Activated naive CD8-positive, alpha-beta T cell treated with anti-CD3 and anti-CD28 coated beads, Interleukin-2, amount 10 ng/mL, durations not matched to agents 7 days and 5 days (primary cell): Measurements from ENCODE around the gene HOXC6. TPM values are rescaled to one million over a fixed set of nuclear protein-coding genes. Genes with fewer than 3 reads are reported as not detected.
A peak's percentile ranks its signal among the peaks of the same experiment; 100 is the strongest.

Source experiments
- ATAC-seq: fragments of 150-1000 bp; cut with Tn5 transposase; one replicate; pipeline ENCODE4 v1.10.0; 2021; ENCODE audit warnings: low read depth, moderate library complexity
- POLR2A ChIA-PET: fragments of 350-600 bp; sonication (Branson Sonifier 250); formaldehyde crosslinking; loops from one replicate; lab custom pipeline; 2021; ENCODE audit warnings: antibody characterized with exemption; lab: Charles Lee
- DNase-seq: peaks from one replicate; pipeline ENCODE4 v3.0.0; 2021
- H3K27ac Mint-ChIP-seq: one replicate; pipeline ENCODE4 v1.8.0; 2022; ENCODE audit warnings: mild to moderate bottlenecking, mixed read lengths
- H3K27me3 Mint-ChIP-seq: one replicate; pipeline ENCODE4 v1.8.0; 2022; ENCODE audit warnings: mild to moderate bottlenecking, moderate library complexity, mixed read lengths
- H3K36me3 Mint-ChIP-seq: one replicate; pipeline ENCODE4 v1.8.0; 2021; ENCODE audit warnings: mild to moderate bottlenecking, mixed read lengths
- H3K4me1 Mint-ChIP-seq: one replicate; pipeline ENCODE4 v1.8.0; 2021; ENCODE audit warnings: mixed read lengths
- H3K4me3 Mint-ChIP-seq: one replicate; pipeline ENCODE4 v1.8.0; 2022; ENCODE audit warnings: mild to moderate bottlenecking, moderate library complexity, mixed read lengths
- H3K9me3 Mint-ChIP-seq: one replicate; pipeline ENCODE4 v1.8.0; 2021; ENCODE audit warnings: mixed read lengths
- total RNA-seq, 2 experiments: library from RNA; stranded (reverse); gene quantifications; one replicate each; pipeline ENCODE4 v1.2.3, GENCODE V29; 2021

The HOXC6 gene
- total RNA-seq, 2 experiments from 2014 or later = not detected

- no peak overlapping the region for H3K4me3 Mint-ChIP-seq
- POLR2A ChIA-PET = no interaction called here
- H3K36me3 Mint-ChIP-seq = no peaks in the 10 kb centered on the region
- no peaks in the 10 kb centered on the region for H3K9me3 Mint-ChIP-seq
- peaks cover 96% of the 10 kb centered on the region for H3K27me3 Mint-ChIP-seq
- DNase-seq (no peak), ATAC-seq (no peak)
- no peak overlapping the region for H3K27ac Mint-ChIP-seq
- H3K4me1 Mint-ChIP-seq = peaks cover 13% of the 10 kb centered on the region
Measured at GRCh38 chr12:54010972-54011664, 17.1 kb upstream of the HOXC6 start.

GRCh38 chr12:54011665-54012532 is 16.3 kb upstream of the HOXC6 start:
- POLR2A ChIA-PET = no interaction called here
- no peak for DNase-seq
- Mint-ChIP-seq H3K27me3 (peaks cover 96% of the 10 kb centered on the region), H3K4me3 (no peak overlapping the region), H3K4me1 (peaks cover 8% of the 10 kb centered on the region), H3K9me3 (no peaks in the 10 kb centered on the region), H3K36me3 (no peaks in the 10 kb centered on the region), H3K27ac (no peak overlapping the region)
- no peak for ATAC-seq

- peaks cover 95% of the 10 kb centered on the region for H3K27me3 Mint-ChIP-seq
- no peaks in the 10 kb centered on the region for H3K9me3 Mint-ChIP-seq
- H3K4me3 Mint-ChIP-seq = no peak overlapping the region
- H3K36me3 Mint-ChIP-seq = no peaks in the 10 kb centered on the region
- peaks cover 15% of the 10 kb centered on the region for H3K4me1 Mint-ChIP-seq
- no peak for DNase-seq
- POLR2A ChIA-PET = no interaction called here
- ATAC-seq = no peak
- no peak overlapping the region for H3K27ac Mint-ChIP-seq
Measured at GRCh38 chr12:54012631-54013409, 15.4 kb upstream of the HOXC6 start.

GRCh38 chr12:54014377-54015017 is 13.7 kb upstream of the HOXC6 start:
- peak overlapping the region; percentile 35 for H3K4me3 Mint-ChIP-seq
- no peak for ATAC-seq

GRCh38 chr12:54015018-54015931 is 13.0 kb upstream of the HOXC6 start:
- H3K4me3 Mint-ChIP-seq = no peak overlapping the region
- H3K27ac Mint-ChIP-seq = no peak overlapping the region
- POLR2A ChIA-PET = no interaction called here
- DNase-seq (no peak), ATAC-seq (no peak)
- no peaks in the 10 kb centered on the region for H3K36me3 Mint-ChIP-seq
- peaks cover 82% of the 10 kb centered on the region for H3K27me3 Mint-ChIP-seq
- peaks cover 13% of the 10 kb centered on the region for H3K4me1 Mint-ChIP-seq
- no peaks in the 10 kb centered on the region for H3K9me3 Mint-ChIP-seq

More at GRCh38 chr12:54014377-54015017, 13.7 kb upstream of the HOXC6 start:
- H3K27me3 Mint-ChIP-seq = peaks cover 85% of the 10 kb centered on the region
- peaks cover 13% of the 10 kb centered on the region for H3K4me1 Mint-ChIP-seq
- no peaks in the 10 kb centered on the region for H3K9me3 Mint-ChIP-seq
- no peak for DNase-seq
- no peak overlapping the region for H3K27ac Mint-ChIP-seq
- H3K36me3 Mint-ChIP-seq = no peaks in the 10 kb centered on the region
- POLR2A ChIA-PET = no interaction called here

GRCh38 chr12:54016051-54016450 is 12.2 kb upstream of the HOXC6 start:
- ATAC-seq (no peak), DNase-seq (no peak)
- H3K9me3 Mint-ChIP-seq = no peaks in the 10 kb centered on the region
- H3K36me3 Mint-ChIP-seq = no peaks in the 10 kb centered on the region
- no peak overlapping the region for H3K27ac Mint-ChIP-seq
- H3K4me3 Mint-ChIP-seq = no peak overlapping the region
- H3K27me3 Mint-ChIP-seq = peaks cover 81% of the 10 kb centered on the region
- POLR2A ChIA-PET = interaction anchor here (1.0 kb wide), 1 partner anchor 10 kb away, joined by 3 read pairs; no protein-coding TSS in a partner anchor
- H3K4me1 Mint-ChIP-seq = peaks cover 12% of the 10 kb centered on the region

- Mint-ChIP-seq H3K9me3 (no peaks in the 10 kb centered on the region), H3K4me3 (no peak overlapping the region), H3K36me3 (no peaks in the 10 kb centered on the region), H3K27me3 (peaks cover 81% of the 10 kb centered on the region), H3K4me1 (peaks cover 12% of the 10 kb centered on the region), H3K27ac (no peak overlapping the region)
- no peak for DNase-seq
- no peak for ATAC-seq
- POLR2A ChIA-PET = interaction anchor here (1.0 kb wide), 1 partner anchor 10 kb away, joined by 3 read pairs; no protein-coding TSS in a partner anchor
Measured at GRCh38 chr12:54016478-54016964, 11.7 kb upstream of the HOXC6 start.

GRCh38 chr12:54017027-54017788 is 11.0 kb upstream of the HOXC6 start:
- Mint-ChIP-seq H3K36me3 (no peaks in the 10 kb centered on the region), H3K4me1 (peaks cover 12% of the 10 kb centered on the region), H3K9me3 (no peaks in the 10 kb centered on the region), H3K27me3 (peaks cover 81% of the 10 kb centered on the region), H3K4me3 (peak overlapping the region; percentile 88), H3K27ac (peak overlapping the region; percentile 71)
- POLR2A ChIA-PET = interaction anchor here (0.6 to 1.2 kb wide), 9 partner anchors 8 to 263 kb away, joined by 3 to 6 read pairs (median 3); partner anchors contain the start of genes CBX5, HOXC4, HOXC8 and HOXC9
- DNase-seq (no peak), ATAC-seq (peak; percentile 42)

- no peaks in the 10 kb centered on the region for H3K36me3 Mint-ChIP-seq
- peaks cover 81% of the 10 kb centered on the region for H3K27me3 Mint-ChIP-seq
- peak; percentile 95 for ATAC-seq
- no peak overlapping the region for H3K27ac Mint-ChIP-seq
- peak; percentile 83 for DNase-seq
- POLR2A ChIA-PET = interaction anchor here (0.8 to 1.2 kb wide), 7 partner anchors 9 to 262 kb away, joined by 3 to 6 read pairs (median 3); partner anchors contain the start of genes CBX5, HOXC4, HOXC8 and HOXC9
- peaks cover 12% of the 10 kb centered on the region for H3K4me1 Mint-ChIP-seq
- H3K4me3 Mint-ChIP-seq = peak overlapping the region; percentile 88
- no peaks in the 10 kb centered on the region for H3K9me3 Mint-ChIP-seq
Measured at GRCh38 chr12:54017878-54018467, 10.3 kb upstream of the HOXC6 start.

GRCh38 chr12:54018468-54018984 is 9.7 kb upstream of the HOXC6 start:
- Mint-ChIP-seq H3K4me3 (peak overlapping the region; percentile 88), H3K4me1 (peaks cover 12% of the 10 kb centered on the region), H3K27ac (no peak overlapping the region), H3K27me3 (peaks cover 81% of the 10 kb centered on the region), H3K9me3 (no peaks in the 10 kb centered on the region), H3K36me3 (no peaks in the 10 kb centered on the region)
- DNase-seq (no peak), ATAC-seq (no peak)
- POLR2A ChIA-PET = interaction anchor here (0.8 kb wide), 1 partner anchor 197 kb away, joined by 3 read pairs; no protein-coding TSS in a partner anchor
